Left lung (tissue), 10 donors: ENCODE measurements around the gene WHRN. TPM values are rescaled to one million over a fixed set of nuclear protein-coding genes. Genes with fewer than 3 reads are reported as not detected.

ENCODE experiments used
- ATAC-seq: fragments of 200-7000 bp; cut with Tn5 transposase; one replicate; pipeline ENCODE4 v1.9.1; 2020; ENCODE audit warnings: moderate library complexity
- DNase-seq, 4 donors: peaks; one replicate each; pipeline ENCODE4 v3.0.0-alpha.2; 2013 to 2020
- H3K27ac ChIP-seq, 2 donors: fragments of 200-600 bp; sonication (generic) in 1 of 2; one replicate each; pipeline versions ENCODE4 v1.5.0 to v1.8.0; 2020 to 2021
- H3K27me3 ChIP-seq, 2 donors: fragments of 200-600 bp; sonication (generic) in 1 of 2; one replicate each; pipeline versions ENCODE4 v1.5.0 to v1.8.0; 2020 to 2021
- H3K36me3 ChIP-seq, 2 donors: fragments of 200-600 bp; sonication (generic) in 1 of 2; one replicate each; pipeline versions ENCODE4 v1.5.0 to v1.8.0; 2020 to 2021
- H3K4me1 ChIP-seq, 2 donors: fragments of 200-600 bp; one replicate each; pipeline ENCODE4 v1.8.0; 2021
- H3K4me3 ChIP-seq, 2 donors: fragments of 200-600 bp; sonication (generic) in 1 of 2; one replicate each; pipeline versions ENCODE4 v1.5.0 to v1.8.0; 2020 to 2021; ENCODE audit warnings: mild to moderate bottlenecking in 1 of 2
- H3K9me3 ChIP-seq, 2 donors: fragments of 200-600 bp; sonication (generic) in 1 of 2; one replicate each; pipeline versions ENCODE4 v1.5.0 to v1.8.0; 2020 to 2021
- intact Hi-C, 2 donors: fragments of 100-400 bp; cut with DNase I; formaldehyde crosslinking; loops; one replicate each; pipeline versions ENCODE4 v1.11.2 to v1.14.2; 2022
- polyA plus RNA-seq, 6 donors: library from polyadenylated mRNA; unstranded; fragments of 120-200 nt; gene quantifications; one replicate each; pipeline ENCODE4 v1.2.1, GENCODE V29; 2013; ENCODE audit not compliant: insufficient read length in 6 of 6
- total RNA-seq, 2 donors: library from RNA; stranded (reverse); fragmentation: NEBNext Ultra II Directional; extraction: Animal tissue kit (Norgen Biotek cat#: 25700); gene quantifications; one replicate each; pipeline ENCODE4 v1.2.1, GENCODE V29; 2021
- TF ChIP-seq, protein P1 (sequence below), 2 donors: fragments of 200-600 bp; sonication (generic) in 1 of 2; IDR thresholded peaks; one replicate each; pipeline versions ENCODE4 v1.5.0 to v1.8.0; 2021; ENCODE audit warnings: antibody characterized with exemption in 2 of 2
- donor health status: DM: no; HTN: yes; CAD: no.
- donor health status: DM: no; HTN: no; CAD: no.

The WHRN gene
- total and polyA plus RNA-seq, 8 donors: 5.1 to 17.3 (median 10.7) TPM

DNA sequence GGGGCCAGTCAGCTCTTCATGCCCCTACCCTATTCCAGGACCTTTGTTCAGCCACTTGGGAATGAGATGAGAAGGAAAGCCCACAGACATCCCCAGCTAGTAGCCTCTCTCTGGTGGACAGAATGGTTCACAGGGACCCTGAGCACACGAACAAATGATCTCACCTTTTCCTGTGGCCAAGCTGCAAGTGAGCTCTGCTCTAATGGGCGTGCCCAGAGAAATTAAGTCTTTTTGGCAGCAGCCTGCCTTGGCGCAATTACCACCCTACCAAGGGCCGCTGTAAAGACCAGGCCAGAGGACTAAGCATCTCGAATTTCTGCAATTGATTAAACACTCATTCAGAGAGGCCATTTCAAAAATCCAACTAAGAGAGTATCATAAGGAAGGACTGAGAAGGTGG is 56.0 kb downstream of the WHRN start:
- Histone ChIP-seq H3K4me1 (peaks cover 0 to 4% of the 10 kb centered on the region in 2 donors), H3K9me3 (no peaks in the 10 kb centered on the region), H3K4me3 (no peak overlapping the region), H3K27ac (no peak overlapping the region), H3K27me3 (no peaks in the 10 kb centered on the region), H3K36me3 (no peaks in the 10 kb centered on the region)
- TF ChIP-seq, protein P1, sequence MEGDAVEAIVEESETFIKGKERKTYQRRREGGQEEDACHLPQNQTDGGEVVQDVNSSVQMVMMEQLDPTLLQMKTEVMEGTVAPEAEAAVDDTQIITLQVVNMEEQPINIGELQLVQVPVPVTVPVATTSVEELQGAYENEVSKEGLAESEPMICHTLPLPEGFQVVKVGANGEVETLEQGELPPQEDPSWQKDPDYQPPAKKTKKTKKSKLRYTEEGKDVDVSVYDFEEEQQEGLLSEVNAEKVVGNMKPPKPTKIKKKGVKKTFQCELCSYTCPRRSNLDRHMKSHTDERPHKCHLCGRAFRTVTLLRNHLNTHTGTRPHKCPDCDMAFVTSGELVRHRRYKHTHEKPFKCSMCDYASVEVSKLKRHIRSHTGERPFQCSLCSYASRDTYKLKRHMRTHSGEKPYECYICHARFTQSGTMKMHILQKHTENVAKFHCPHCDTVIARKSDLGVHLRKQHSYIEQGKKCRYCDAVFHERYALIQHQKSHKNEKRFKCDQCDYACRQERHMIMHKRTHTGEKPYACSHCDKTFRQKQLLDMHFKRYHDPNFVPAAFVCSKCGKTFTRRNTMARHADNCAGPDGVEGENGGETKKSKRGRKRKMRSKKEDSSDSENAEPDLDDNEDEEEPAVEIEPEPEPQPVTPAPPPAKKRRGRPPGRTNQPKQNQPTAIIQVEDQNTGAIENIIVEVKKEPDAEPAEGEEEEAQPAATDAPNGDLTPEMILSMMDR (IDR thresholded peaks at IDR 0.05): no peak
- ATAC-seq: no peak
- no peak for DNase-seq
- intact Hi-C loops: no loop called here

DNA sequence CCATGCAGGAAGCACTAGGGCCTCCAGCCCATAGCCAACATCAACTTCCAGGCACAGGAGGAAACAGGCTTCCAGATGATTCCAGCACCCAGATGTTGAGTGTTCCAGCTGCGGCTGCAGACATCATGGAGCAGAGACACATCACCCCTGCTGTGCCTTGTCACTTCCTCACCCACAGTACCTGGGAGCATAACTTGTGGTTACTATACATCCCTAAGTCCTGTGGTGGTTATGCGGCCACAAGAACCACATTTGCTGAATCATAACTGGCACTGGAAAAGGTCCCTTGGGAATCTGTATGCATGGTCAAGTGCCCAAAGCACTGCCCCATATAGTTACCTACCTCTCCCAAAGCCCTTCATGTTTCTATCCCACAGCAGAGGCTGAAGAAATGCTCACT is 56.6 kb downstream of the WHRN start:
- TF ChIP-seq, protein P1 (IDR thresholded peaks at IDR 0.05): no peak
- no peak overlapping the region for H3K27ac ChIP-seq

DNA sequence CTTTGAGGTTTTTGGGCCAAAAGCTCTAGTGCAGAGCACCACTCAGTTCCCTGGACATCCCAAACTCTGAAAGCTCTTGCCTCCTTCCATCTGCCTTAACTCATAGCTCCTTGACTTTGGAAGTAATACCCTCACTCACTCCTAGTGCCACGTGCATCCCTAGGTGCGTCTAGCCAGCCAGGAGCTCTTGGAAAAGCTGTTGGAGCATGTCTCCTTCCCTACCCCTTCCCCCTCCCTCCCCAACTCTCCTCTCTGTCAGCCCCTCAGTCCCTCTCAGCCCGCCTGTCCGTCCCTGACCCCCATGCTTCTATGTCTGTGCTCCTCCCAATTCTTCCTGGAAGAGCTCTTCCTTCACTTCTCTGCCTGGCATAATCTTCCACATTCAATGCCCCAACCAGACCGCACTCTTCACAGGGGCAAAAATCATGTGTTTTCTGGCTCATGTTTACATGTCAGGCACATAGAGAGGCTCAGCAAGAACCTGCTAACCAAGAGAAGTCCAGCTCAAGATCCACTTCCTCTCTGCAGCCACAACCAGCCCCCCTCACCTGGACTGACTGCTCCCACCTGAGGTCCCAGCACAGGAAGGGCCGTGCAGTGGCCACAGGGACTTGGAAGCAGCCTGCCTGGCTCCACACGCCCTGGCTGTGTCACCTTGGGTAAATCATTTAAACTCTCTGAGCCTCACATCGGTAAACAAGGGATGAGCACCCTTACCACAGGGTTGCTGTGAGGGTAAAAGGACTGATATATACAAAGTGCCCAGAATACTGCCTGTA is 58.4 kb downstream of the WHRN start:
- intact Hi-C loops: no loop called here
- DNase-seq: no peak
- Histone ChIP-seq H3K4me1 (no peaks in the 10 kb centered on the region), H3K27me3 (no peaks in the 10 kb centered on the region), H3K27ac (no peak overlapping the region), H3K9me3 (no peaks in the 10 kb centered on the region), H3K4me3 (no peak overlapping the region), H3K36me3 (no peaks in the 10 kb centered on the region)
- no peak for ATAC-seq
- TF ChIP-seq, protein P1 (IDR thresholded peaks at IDR 0.05): no peak

More for the DNA sequence above, 56.6 kb downstream of the WHRN start:
- no peaks in the 10 kb centered on the region for H3K9me3 ChIP-seq
- H3K36me3 ChIP-seq: no peaks in the 10 kb centered on the region
- H3K4me1 ChIP-seq: peaks cover 0 to 4% of the 10 kb centered on the region in 2 donors
- no peaks in the 10 kb centered on the region for H3K27me3 ChIP-seq
- intact Hi-C loops: no loop called here
- H3K4me3 ChIP-seq: no peak overlapping the region
- no peak for DNase-seq
- ATAC-seq: no peak

DNA sequence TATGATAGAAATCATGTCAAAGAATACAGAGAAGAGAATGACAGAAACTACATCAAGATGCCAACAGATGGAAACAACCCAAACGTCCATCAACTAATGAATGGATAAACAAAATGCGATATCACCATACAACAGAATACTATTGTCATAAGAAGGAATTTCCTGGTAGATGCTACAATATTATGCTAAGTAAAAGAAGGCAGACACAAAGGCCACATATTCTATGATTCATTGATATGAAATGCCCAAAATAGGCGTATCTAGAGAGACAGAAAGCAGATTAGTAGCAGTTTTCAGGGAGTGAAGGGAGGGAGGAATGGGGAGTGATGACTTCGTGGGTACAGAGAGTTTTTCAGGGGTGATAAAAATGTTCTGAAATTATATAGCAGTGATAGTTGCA is 59.2 kb downstream of the WHRN start:
- peak; percentile 22 for ATAC-seq

DNA sequence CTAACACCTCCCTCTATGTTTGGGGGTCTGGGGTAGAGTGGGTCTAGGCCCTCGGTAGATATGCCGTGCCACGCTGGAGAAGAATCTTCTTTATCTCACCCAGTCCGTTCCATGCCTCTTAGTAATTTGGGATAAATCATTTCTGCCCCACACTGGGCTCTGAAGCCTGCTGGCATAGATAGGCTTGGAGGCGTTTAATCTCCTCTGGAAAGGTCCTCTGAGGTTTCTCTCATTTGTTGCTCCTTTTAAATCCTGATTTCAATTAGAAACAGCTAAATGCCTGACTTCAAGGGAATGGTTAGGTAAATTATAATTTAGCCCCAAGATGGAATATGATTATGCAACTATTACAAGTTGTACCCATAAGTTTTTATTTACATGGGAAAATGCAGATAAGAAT is 59.7 kb downstream of the WHRN start:
- Histone ChIP-seq H3K36me3 (no peaks in the 10 kb centered on the region), H3K9me3 (no peaks in the 10 kb centered on the region), H3K4me1 (no peaks in the 10 kb centered on the region), H3K27me3 (no peaks in the 10 kb centered on the region), H3K4me3 (no peak overlapping the region), H3K27ac (no peak overlapping the region)
- DNase-seq (no peak), ATAC-seq (no peak)
- TF ChIP-seq, protein P1 (IDR thresholded peaks at IDR 0.05): no peak
- intact Hi-C loops: no loop called here

More for the DNA sequence above, 59.2 kb downstream of the WHRN start:
- Histone ChIP-seq H3K4me1 (no peaks in the 10 kb centered on the region), H3K4me3 (no peak overlapping the region), H3K36me3 (no peaks in the 10 kb centered on the region), H3K27ac (no peak overlapping the region), H3K9me3 (no peaks in the 10 kb centered on the region), H3K27me3 (no peaks in the 10 kb centered on the region)
- intact Hi-C loops: no loop called here
- TF ChIP-seq, protein P1 (IDR thresholded peaks at IDR 0.05): no peak
- DNase-seq: no peak
